GM12873 (cell line): ENCODE results near the gene ZNF646.

ENCODE experiments used
- CTCF ChIP-seq: IDR thresholded peaks from 2 replicates; pipeline ENCODE4 v1.5.1; 2012; ENCODE audit warnings: low read depth, mild to moderate bottlenecking, moderate library complexity, low read length, control low read depth; ENCODE audit not compliant: insufficient read depth; ENCODE audit errors: missing control alignments

Gene ZNF646, protein sequence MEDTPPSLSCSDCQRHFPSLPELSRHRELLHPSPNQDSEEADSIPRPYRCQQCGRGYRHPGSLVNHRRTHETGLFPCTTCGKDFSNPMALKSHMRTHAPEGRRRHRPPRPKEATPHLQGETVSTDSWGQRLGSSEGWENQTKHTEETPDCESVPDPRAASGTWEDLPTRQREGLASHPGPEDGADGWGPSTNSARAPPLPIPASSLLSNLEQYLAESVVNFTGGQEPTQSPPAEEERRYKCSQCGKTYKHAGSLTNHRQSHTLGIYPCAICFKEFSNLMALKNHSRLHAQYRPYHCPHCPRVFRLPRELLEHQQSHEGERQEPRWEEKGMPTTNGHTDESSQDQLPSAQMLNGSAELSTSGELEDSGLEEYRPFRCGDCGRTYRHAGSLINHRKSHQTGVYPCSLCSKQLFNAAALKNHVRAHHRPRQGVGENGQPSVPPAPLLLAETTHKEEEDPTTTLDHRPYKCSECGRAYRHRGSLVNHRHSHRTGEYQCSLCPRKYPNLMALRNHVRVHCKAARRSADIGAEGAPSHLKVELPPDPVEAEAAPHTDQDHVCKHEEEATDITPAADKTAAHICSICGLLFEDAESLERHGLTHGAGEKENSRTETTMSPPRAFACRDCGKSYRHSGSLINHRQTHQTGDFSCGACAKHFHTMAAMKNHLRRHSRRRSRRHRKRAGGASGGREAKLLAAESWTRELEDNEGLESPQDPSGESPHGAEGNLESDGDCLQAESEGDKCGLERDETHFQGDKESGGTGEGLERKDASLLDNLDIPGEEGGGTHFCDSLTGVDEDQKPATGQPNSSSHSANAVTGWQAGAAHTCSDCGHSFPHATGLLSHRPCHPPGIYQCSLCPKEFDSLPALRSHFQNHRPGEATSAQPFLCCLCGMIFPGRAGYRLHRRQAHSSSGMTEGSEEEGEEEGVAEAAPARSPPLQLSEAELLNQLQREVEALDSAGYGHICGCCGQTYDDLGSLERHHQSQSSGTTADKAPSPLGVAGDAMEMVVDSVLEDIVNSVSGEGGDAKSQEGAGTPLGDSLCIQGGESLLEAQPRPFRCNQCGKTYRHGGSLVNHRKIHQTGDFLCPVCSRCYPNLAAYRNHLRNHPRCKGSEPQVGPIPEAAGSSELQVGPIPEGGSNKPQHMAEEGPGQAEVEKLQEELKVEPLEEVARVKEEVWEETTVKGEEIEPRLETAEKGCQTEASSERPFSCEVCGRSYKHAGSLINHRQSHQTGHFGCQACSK (N-terminal part only)

GRCh38 chr16:31073970-31074813 is at the start of gene ZNF646, which contains the start of gene ZNF668:
ZNF646 (plus strand) TSS chr16:31074422; CDS start chr16:31076325, 1,903 bp downstream.
ZNF668 (minus strand) TSS chr16:31074240; CDS start chr16:31064459, 9,781 bp downstream.
- no peak for TF ChIP-seq CTCF

DNA sequence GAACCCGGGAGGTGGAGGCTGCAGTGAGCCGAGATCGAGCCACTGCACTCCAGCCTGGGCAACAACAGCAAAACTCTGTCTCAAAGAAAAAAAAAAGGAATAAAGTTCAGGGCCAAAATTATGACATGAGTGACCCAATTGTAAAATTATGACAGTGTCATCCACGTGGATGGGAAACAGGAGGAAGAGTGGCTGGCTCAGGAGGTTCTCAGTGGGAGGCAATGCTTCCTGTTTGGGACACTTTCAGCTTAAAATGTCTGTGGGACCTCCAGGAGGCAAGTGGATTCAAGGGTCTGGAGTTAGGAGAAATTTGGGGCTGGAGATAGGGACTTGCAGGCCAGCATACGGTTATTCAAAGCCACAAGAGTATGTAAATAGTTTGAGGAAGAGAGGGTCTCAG is 48.9 kb upstream of the ZNF646 start:
- TF ChIP-seq CTCF, result no peak

DNA sequence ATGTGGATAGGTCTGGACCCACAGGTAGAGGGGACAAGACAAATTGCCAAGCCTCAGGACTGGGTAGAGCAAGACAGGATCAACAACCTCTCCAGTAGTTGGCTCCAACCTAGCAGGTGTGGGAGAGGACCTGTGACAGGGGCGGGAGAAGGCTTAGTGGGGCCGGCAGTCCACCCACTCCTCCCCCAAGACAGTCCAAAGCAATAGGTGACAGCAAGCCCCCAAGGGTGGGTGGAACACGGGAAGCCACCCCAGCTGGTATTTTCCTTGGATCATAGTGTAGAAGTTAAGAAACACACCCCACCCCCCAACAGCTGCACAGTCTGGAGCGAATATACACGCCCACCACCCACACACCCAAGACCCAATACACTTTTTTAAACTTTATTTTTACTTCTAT is 45.0 kb upstream of the ZNF646 start:
- TF ChIP-seq CTCF, result no peak

DNA sequence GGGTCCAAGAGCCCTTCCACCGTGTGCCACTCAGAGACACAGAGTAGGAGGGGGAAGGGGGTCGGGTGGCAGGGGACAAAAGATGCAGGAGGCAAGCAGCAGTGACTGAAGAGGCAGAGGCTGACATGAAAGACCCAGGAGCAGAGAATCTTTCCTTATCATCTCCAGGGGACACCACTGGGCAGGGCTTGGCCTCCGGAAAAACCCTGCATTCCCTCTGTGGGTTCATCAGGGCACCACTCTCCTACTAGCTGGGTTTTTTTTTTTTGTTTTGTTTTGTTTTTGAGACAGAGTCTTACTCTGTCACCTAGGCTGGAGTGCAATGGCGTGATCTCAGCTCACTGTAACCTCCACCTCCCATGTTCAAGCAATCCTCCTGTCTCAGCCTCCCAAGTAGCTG is 42.9 kb upstream of the ZNF646 start:
- no peak for TF ChIP-seq CTCF

DNA sequence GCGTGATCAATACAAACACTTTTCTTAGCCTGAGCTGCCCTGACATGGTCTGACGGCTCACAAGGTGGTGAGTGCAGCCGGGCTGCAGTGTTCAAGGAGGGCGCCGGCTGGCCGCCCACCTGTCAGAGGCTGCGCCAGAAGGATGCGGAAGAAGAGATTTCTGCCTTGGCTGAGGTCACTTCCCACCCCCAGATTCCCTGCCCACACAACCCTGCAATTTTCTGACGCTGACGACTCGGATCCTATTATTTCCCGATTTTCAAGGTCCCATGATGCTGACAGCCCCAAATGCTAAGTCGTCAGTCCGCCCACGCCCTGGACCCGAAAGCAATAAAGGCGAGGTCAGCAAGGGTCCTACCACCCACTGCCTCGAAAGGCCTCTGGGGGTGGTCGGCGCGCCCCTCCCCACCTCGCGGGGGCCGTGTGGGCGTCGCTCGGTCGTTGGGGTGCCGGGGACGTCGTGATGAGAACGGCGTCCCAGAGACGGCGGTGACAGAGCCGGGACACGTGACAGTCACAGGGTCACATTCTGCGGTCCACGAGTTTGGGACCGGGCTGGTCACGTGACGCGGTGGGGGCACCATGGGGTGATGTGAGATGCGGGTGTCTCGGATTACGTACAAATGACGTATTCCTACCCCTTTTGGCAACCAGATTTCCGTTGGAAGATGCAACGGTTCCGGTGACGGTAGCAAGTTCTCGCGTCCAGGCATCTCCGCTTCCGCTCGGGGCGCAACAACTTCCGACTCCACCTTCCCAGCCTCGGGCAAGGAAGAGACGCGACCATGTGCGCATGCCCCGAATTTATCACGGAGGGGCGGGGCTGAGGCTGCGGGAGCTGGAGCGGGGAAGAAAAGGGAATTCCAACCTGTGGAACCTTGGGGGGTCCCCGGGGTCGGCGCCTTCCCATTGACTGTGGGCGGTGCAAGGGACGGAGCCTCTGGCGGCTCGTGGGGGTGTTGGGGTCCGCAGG is 41.2 kb upstream of the ZNF646 start, which contains the start of gene STX4:
Gene STX4 (plus strand): TSS at position 823 of the 973 bp plus-strand sequence. CDS start 248 bp downstream, outside the sequence.
- TF ChIP-seq CTCF, result no peak
